Measurements from ENCODE around the gene ICAM1. TPM values are rescaled to one million over a fixed set of nuclear protein-coding genes. Genes with fewer than 3 reads are reported as not detected.
A peak's percentile ranks its signal among the peaks of the same experiment; 100 is the strongest.

Gene ICAM1
- total and polyA plus RNA-seq, 2 of the 13 experiments (the other 11 are each of a cell fraction or from before 2014, with no cell fraction given) = 37.9 to 98.4 TPM

DNA sequence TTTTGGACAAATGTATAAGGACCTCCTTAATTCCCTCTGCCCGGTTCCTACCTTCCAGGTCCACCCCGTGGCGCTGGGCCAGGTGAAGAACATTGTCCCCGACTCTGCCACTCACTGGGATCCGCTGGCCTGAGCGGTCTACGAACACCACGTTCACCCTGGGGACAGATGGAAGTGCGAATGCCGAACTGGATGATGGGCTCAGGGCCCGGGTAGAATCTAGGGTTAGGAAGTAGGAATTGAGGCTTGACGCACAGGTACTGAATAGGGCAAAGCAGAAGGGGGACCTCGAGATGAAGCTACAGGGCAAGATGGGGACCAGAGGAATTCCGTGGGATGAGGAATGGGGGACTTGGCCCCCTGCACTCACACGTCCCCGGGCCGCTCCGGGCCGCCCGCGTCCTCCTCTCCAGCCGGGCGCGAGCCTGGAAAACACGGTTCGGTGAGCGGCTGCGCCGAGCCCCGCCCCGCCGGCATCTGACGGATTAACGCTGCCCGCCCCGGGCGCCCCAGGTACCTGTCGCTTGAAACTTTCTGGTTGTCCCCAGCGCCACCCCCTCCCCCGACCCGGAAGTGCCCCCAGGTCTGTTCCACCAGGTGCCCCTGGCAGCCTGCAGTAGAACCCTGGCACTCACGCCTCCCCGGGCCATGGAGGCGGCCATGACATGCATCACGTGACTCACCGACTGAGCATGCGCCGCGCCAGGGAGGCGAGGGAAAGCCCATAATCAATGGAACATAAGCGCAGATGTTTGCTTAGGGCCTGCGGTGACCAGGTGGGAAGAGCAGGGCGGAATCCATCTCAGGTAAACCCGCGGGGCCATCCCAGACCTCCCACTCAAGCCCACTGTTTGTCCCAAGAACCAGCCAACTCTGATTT lies 44.7 kb downstream of the ICAM1 start, which contains the start of gene FDX2 (continued):
- TF ChIP-seq, protein P1, sequence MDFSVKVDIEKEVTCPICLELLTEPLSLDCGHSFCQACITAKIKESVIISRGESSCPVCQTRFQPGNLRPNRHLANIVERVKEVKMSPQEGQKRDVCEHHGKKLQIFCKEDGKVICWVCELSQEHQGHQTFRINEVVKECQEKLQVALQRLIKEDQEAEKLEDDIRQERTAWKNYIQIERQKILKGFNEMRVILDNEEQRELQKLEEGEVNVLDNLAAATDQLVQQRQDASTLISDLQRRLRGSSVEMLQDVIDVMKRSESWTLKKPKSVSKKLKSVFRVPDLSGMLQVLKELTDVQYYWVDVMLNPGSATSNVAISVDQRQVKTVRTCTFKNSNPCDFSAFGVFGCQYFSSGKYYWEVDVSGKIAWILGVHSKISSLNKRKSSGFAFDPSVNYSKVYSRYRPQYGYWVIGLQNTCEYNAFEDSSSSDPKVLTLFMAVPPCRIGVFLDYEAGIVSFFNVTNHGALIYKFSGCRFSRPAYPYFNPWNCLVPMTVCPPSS (IDR thresholded peaks at IDR 0.05) = no peak
- TF ChIP-seq, protein P2, sequence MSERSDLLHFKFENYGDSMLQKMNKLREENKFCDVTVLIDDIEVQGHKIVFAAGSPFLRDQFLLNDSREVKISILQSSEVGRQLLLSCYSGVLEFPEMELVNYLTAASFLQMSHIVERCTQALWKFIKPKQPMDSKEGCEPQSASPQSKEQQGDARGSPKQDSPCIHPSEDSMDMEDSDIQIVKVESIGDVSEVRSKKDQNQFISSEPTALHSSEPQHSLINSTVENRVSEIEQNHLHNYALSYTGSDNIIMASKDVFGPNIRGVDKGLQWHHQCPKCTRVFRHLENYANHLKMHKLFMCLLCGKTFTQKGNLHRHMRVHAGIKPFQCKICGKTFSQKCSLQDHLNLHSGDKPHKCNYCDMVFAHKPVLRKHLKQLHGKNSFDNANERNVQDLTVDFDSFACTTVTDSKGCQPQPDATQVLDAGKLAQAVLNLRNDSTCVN (CRISPR knock-in tag; IDR thresholded peaks at IDR 0.05; ENCODE audit: borderline replicate concordance) = peak; percentile 47; the same call in 1 of the 2 replicates
- TF ChIP-seq, protein P3, sequence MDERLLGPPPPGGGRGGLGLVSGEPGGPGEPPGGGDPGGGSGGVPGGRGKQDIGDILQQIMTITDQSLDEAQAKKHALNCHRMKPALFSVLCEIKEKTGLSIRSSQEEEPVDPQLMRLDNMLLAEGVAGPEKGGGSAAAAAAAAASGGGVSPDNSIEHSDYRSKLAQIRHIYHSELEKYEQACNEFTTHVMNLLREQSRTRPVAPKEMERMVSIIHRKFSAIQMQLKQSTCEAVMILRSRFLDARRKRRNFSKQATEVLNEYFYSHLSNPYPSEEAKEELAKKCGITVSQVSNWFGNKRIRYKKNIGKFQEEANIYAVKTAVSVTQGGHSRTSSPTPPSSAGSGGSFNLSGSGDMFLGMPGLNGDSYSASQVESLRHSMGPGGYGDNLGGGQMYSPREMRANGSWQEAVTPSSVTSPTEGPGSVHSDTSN (CRISPR knock-in tag; IDR thresholded peaks at IDR 0.05) = no peak
- 0 out of 2 replicates have a peak, but pooled peaks have one; percentile 41 for TF ChIP-seq ZNF614 (CRISPR knock-in tag; IDR thresholded peaks at IDR 0.05; ENCODE audit: borderline replicate concordance)
- no peak for TF ChIP-seq NBN (conservative IDR thresholded peaks at IDR 0.05)
- no peak for TF ChIP-seq EEA1 (CRISPR knock-in tag; IDR thresholded peaks at IDR 0.05; ENCODE audit: borderline replicate concordance)
- TF ChIP-seq, protein P4, sequence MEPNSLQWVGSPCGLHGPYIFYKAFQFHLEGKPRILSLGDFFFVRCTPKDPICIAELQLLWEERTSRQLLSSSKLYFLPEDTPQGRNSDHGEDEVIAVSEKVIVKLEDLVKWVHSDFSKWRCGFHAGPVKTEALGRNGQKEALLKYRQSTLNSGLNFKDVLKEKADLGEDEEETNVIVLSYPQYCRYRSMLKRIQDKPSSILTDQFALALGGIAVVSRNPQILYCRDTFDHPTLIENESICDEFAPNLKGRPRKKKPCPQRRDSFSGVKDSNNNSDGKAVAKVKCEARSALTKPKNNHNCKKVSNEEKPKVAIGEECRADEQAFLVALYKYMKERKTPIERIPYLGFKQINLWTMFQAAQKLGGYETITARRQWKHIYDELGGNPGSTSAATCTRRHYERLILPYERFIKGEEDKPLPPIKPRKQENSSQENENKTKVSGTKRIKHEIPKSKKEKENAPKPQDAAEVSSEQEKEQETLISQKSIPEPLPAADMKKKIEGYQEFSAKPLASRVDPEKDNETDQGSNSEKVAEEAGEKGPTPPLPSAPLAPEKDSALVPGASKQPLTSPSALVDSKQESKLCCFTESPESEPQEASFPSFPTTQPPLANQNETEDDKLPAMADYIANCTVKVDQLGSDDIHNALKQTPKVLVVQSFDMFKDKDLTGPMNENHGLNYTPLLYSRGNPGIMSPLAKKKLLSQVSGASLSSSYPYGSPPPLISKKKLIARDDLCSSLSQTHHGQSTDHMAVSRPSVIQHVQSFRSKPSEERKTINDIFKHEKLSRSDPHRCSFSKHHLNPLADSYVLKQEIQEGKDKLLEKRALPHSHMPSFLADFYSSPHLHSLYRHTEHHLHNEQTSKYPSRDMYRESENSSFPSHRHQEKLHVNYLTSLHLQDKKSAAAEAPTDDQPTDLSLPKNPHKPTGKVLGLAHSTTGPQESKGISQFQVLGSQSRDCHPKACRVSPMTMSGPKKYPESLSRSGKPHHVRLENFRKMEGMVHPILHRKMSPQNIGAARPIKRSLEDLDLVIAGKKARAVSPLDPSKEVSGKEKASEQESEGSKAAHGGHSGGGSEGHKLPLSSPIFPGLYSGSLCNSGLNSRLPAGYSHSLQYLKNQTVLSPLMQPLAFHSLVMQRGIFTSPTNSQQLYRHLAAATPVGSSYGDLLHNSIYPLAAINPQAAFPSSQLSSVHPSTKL (CRISPR knock-in tag; IDR thresholded peaks at IDR 0.05) = peak; percentile 47; the same call in 1 of the 2 replicates
- TF ChIP-seq ZC3H4 (CRISPR knock-in tag; IDR thresholded peaks at IDR 0.05; ENCODE audit: borderline replicate concordance) = no peak
- TF ChIP-seq SKI (IDR thresholded peaks at IDR 0.05; ENCODE audit: partially characterized antibody) = no peak
- peak; percentile 47 for TF ChIP-seq CBX1 (IDR thresholded peaks at IDR 0.05; ENCODE audit: low read depth)
- TF ChIP-seq, protein P5, sequence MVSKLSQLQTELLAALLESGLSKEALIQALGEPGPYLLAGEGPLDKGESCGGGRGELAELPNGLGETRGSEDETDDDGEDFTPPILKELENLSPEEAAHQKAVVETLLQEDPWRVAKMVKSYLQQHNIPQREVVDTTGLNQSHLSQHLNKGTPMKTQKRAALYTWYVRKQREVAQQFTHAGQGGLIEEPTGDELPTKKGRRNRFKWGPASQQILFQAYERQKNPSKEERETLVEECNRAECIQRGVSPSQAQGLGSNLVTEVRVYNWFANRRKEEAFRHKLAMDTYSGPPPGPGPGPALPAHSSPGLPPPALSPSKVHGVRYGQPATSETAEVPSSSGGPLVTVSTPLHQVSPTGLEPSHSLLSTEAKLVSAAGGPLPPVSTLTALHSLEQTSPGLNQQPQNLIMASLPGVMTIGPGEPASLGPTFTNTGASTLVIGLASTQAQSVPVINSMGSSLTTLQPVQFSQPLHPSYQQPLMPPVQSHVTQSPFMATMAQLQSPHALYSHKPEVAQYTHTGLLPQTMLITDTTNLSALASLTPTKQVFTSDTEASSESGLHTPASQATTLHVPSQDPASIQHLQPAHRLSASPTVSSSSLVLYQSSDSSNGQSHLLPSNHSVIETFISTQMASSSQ (IDR thresholded peaks at IDR 0.05; ENCODE audit: low read depth) = no peak
- TF ChIP-seq, protein P5 (CRISPR knock-in tag; IDR thresholded peaks at IDR 0.05; ENCODE audit: borderline replicate concordance) = peak; percentile 43; the same call in 1 of the 2 replicates
- peak; percentile 99 for TF ChIP-seq GZF1 (CRISPR knock-in tag; IDR thresholded peaks at IDR 0.05)
- TF ChIP-seq SETDB1 (CRISPR knock-in tag; IDR thresholded peaks at IDR 0.05; ENCODE audit: borderline replicate concordance) = no peak
- no peak for TF ChIP-seq ZNF329 (CRISPR knock-in tag; IDR thresholded peaks at IDR 0.05; ENCODE audit: low read depth)

All from HepG2 (cell line).